Caco-2 (cell line): ENCODE measurements around the gene MYO16. TPM values are rescaled to one million over a fixed set of nuclear protein-coding genes. Genes with fewer than 3 reads are reported as not detected.

ENCODE experiments used
- BruUV-seq: library from RNA; stranded (reverse); fragments of 400-500 nt; replicated peaks from 2 replicates; lab custom pipeline; 2021; lab: Mats Ljungman, UMichigan
- CTCF ChIA-PET: fragments of 300-600 bp; sonication (Branson Sonifier 250); formaldehyde crosslinking; loops from one replicate; lab custom pipeline; 2022; ENCODE audit warnings: antibody characterized with exemption; lab: Charles Lee
- POLR2A ChIA-PET: fragments of 300-600 bp; sonication (Branson Sonifier 250); formaldehyde crosslinking; loops from one replicate; lab custom pipeline; 2022; ENCODE audit warnings: antibody characterized with exemption; lab: Charles Lee
- DNase-seq, 2 experiments: peaks; one replicate each; pipeline versions ENCODE4 v3.0.0 to v3.0.0-alpha.2; 2020 to 2022
- H3K27me3 ChIP-seq: replicated peaks from 2 replicates; pipeline ENCODE4 v1.6.0; 2011; ENCODE audit warnings: low read length; ENCODE audit not compliant: control insufficient read depth, insufficient read depth
- H3K36me3 ChIP-seq: 2 replicates; pipeline ENCODE4 v1.5.1; 2011; ENCODE audit warnings: low read length; ENCODE audit not compliant: control insufficient read depth, insufficient read depth
- H3K4me1 ChIP-seq: fragments of 250-450 bp; sonication (Bioruptor Pico); 2 replicates; pipeline ENCODE4 v1.5.1; 2020; ENCODE audit warnings: mild to moderate bottlenecking
- H3K4me3 ChIP-seq: 2 replicates; pipeline ENCODE4 v1.5.1; 2011; ENCODE audit warnings: low read depth, mild to moderate bottlenecking, control low read depth, low read length
- H3K9me3 ChIP-seq: fragments of 250-450 bp; sonication (Bioruptor Pico); 2 replicates; pipeline ENCODE4 v1.5.1; 2020; ENCODE audit warnings: mild to moderate bottlenecking, moderate library complexity
- H3K27ac Mint-ChIP-seq: one replicate; pipeline ENCODE4 v1.8.0; 2022; ENCODE audit warnings: mixed read lengths; ENCODE audit not compliant: unreplicated experiment
- H3K27me3 Mint-ChIP-seq: one replicate; pipeline ENCODE4 v1.8.0; 2022; ENCODE audit warnings: mixed read lengths; ENCODE audit not compliant: insufficient read depth, unreplicated experiment
- H3K36me3 Mint-ChIP-seq: one replicate; pipeline ENCODE4 v1.8.0; 2022; ENCODE audit warnings: mild to moderate bottlenecking, mixed read lengths; ENCODE audit not compliant: insufficient read depth, unreplicated experiment
- H3K4me1 Mint-ChIP-seq: one replicate; pipeline ENCODE4 v1.8.0; 2022; ENCODE audit warnings: low read depth, mixed read lengths; ENCODE audit not compliant: unreplicated experiment
- H3K4me3 Mint-ChIP-seq: one replicate; pipeline ENCODE4 v1.8.0; 2022; ENCODE audit warnings: mild to moderate bottlenecking, moderate library complexity, mixed read lengths; ENCODE audit not compliant: unreplicated experiment
- H3K9me3 Mint-ChIP-seq: one replicate; pipeline ENCODE4 v1.8.0; 2022; ENCODE audit warnings: mixed read lengths; ENCODE audit not compliant: unreplicated experiment
- intact Hi-C: fragments of 100-400 bp; cut with micrococcal nuclease; formaldehyde crosslinking; loops from one replicate; pipeline ENCODE4 v1.10.0; 2022; ENCODE audit not compliant: unreplicated experiment
- total RNA-seq: library from RNA; stranded (reverse); gene quantifications from 2 replicates; pipeline ENCODE4 v1.2.3, GENCODE V29; 2022
- TF ChIP-seq, protein P1 (sequence below), 2 experiments: fragments of 200-600 bp in 1 of 2; IDR thresholded peaks; 1 replicate in 1 of 2; 2 replicates in 1 of 2; pipeline versions ENCODE4 v1.5.1 to v1.8.0; 2011 to 2022; ENCODE audit warnings: antibody characterized with exemption in 1 of 2, control low read depth in 1 of 2, inconsistent platforms in 1 of 2, low read depth in 1 of 2, low read length in 1 of 2, mild to moderate bottlenecking in 1 of 2, moderate library complexity in 1 of 2; ENCODE audit not compliant: insufficient read depth in 1 of 2, severe bottlenecking in 1 of 2, unreplicated experiment in 1 of 2

MYO16 gene
- total RNA-seq, 1 experiment from 2014 or later: not detected

DNA sequence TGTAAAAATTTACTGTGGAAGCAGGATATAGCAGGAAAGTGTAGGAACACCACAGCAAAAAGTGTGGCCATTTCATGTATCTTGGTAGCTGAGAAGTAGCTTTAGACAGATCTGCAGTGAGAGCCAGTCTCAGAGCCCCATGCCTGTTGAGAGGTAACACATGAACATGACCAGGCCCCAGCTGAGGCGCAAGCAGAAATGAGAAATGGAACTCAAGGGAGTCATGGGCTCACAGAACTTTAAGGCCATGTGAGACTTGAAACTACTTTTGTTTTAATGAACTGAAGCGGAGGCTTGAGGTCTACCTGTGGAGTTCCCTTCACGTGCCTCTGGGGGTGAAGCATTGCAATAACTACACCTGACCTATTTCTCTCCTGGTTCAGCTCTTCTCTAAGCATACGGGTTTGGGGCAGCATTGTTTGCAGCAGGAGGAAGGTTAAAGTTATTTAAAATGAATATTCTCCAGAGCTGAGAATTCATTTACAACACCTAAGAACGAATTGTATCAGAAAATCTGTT, 3.3 kb downstream of the MYO16 start:
- no peaks in the 10 kb centered on the region for H3K36me3 Mint-ChIP-seq
- peaks cover 7% of the 10 kb centered on the region for H3K27me3 Mint-ChIP-seq
- no TSS peak for BruUV-seq
- POLR2A ChIA-PET: no interaction called here
- H3K27ac Mint-ChIP-seq: no peak overlapping the region
- no peaks in the 10 kb centered on the region; the same call in 1 of the 2 replicates for H3K27me3 ChIP-seq
- H3K9me3 ChIP-seq: no peaks in the 10 kb centered on the region
- TF ChIP-seq, protein P1, sequence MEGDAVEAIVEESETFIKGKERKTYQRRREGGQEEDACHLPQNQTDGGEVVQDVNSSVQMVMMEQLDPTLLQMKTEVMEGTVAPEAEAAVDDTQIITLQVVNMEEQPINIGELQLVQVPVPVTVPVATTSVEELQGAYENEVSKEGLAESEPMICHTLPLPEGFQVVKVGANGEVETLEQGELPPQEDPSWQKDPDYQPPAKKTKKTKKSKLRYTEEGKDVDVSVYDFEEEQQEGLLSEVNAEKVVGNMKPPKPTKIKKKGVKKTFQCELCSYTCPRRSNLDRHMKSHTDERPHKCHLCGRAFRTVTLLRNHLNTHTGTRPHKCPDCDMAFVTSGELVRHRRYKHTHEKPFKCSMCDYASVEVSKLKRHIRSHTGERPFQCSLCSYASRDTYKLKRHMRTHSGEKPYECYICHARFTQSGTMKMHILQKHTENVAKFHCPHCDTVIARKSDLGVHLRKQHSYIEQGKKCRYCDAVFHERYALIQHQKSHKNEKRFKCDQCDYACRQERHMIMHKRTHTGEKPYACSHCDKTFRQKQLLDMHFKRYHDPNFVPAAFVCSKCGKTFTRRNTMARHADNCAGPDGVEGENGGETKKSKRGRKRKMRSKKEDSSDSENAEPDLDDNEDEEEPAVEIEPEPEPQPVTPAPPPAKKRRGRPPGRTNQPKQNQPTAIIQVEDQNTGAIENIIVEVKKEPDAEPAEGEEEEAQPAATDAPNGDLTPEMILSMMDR (IDR thresholded peaks at IDR 0.05; ENCODE audit: insufficient read depth in 1 of 2, low read depth in 1 of 2, low read length in 1 of 2, severe bottlenecking in 1 of 2, unreplicated experiment in 1 of 2): no peak
- DNase-seq: no peak
- H3K9me3 Mint-ChIP-seq: no peaks in the 10 kb centered on the region
- no peak overlapping the region for H3K4me3 ChIP-seq
- no peaks in the 10 kb centered on the region for H3K4me1 ChIP-seq
- no peaks in the 10 kb centered on the region for H3K36me3 ChIP-seq
- CTCF ChIA-PET: no interaction called here
- H3K4me1 Mint-ChIP-seq: no peaks in the 10 kb centered on the region
- H3K4me3 Mint-ChIP-seq: no peak overlapping the region
- intact Hi-C loops: no loop called here

DNA sequence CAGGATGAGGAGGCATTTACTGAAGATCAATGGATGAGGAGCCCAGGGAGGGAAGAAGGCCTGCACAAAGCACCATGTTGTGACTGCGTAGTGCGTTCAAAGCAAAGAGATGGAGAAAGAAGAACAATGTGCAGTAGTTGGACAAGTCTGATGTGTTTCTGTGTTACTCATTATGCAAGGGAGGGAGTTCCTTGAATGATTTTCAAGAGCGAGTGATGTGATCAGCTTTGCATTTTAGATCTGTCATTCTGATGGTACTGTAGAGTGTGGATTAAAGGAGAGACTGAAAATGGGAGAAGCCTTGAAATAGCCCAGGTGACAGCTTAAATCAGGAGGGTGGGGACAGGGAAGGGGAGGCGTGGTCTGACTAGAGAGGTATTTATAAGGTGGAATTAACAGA, 9.5 kb downstream of the MYO16 start:
- no peaks in the 10 kb centered on the region for H3K36me3 Mint-ChIP-seq
- Histone ChIP-seq H3K4me1 (no peaks in the 10 kb centered on the region), H3K27me3 (no peaks in the 10 kb centered on the region), H3K9me3 (no peaks in the 10 kb centered on the region), H3K4me3 (no peak overlapping the region), H3K36me3 (no peaks in the 10 kb centered on the region)
- no peaks in the 10 kb centered on the region for H3K4me1 Mint-ChIP-seq
- POLR2A ChIA-PET: no interaction called here
- intact Hi-C loops: no loop called here
- no peak for DNase-seq
- H3K4me3 Mint-ChIP-seq: no peak overlapping the region
- no peak overlapping the region for H3K27ac Mint-ChIP-seq
- CTCF ChIA-PET: no interaction called here
- H3K9me3 Mint-ChIP-seq: no peaks in the 10 kb centered on the region
- TF ChIP-seq, protein P1 (IDR thresholded peaks at IDR 0.05; ENCODE audit: insufficient read depth in 1 of 2, low read depth in 1 of 2, low read length in 1 of 2, severe bottlenecking in 1 of 2, unreplicated experiment in 1 of 2): no peak
- BruUV-seq: no TSS peak
- H3K27me3 Mint-ChIP-seq: peaks cover 4% of the 10 kb centered on the region

DNA sequence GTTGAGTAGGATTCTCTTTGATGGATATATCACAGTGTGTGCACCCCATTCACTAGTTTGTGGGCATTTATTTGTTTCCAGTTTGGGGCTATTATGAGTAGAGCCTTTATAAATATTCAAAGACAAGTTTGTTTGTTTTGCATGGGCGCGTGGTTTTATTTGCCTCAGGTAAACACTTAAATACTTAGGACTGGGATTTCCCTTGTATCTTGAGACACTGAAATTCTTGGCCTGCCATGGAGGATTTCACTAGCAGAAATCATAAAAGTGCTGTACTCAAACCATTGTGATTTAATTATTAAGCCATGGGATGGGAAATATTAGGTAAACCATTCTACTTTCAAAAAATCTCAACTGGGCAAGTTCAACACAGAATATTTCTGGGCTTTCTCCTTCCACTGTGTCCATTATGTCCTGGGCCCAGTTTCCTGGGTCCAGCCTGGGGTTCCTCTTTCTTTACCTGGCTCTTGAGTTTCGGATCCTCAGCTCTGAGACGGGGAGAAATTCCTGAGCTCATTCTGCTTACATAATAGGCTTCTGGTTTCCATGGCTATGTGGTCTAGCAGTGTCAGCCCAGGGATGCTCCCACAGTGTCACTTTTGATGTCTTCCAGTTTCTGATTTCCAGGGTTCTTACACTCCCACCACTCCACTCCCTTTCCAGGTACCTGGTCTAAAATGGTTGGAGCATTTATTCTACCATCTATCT, 14.4 kb downstream of the MYO16 start:
- H3K36me3 ChIP-seq: no peaks in the 10 kb centered on the region
- H3K4me3 Mint-ChIP-seq: no peak overlapping the region
- ChIA-PET CTCF (no interaction called here), POLR2A (no interaction called here)
- H3K4me1 Mint-ChIP-seq: no peaks in the 10 kb centered on the region
- no peaks in the 10 kb centered on the region for H3K36me3 Mint-ChIP-seq
- no peaks in the 10 kb centered on the region for H3K27me3 ChIP-seq
- no peaks in the 10 kb centered on the region for H3K4me1 ChIP-seq
- H3K9me3 ChIP-seq: no peaks in the 10 kb centered on the region
- no TSS peak for BruUV-seq
- H3K27ac Mint-ChIP-seq: no peak overlapping the region
- TF ChIP-seq, protein P1 (IDR thresholded peaks at IDR 0.05; ENCODE audit: insufficient read depth in 1 of 2, low read depth in 1 of 2, low read length in 1 of 2, severe bottlenecking in 1 of 2, unreplicated experiment in 1 of 2): no peak
- H3K4me3 ChIP-seq: no peak overlapping the region
- no peak for DNase-seq
- intact Hi-C loops: no loop called here
- no peaks in the 10 kb centered on the region for H3K27me3 Mint-ChIP-seq
- peaks cover 10% of the 10 kb centered on the region for H3K9me3 Mint-ChIP-seq
